Tongue (tissue), 2 donors: Measurements from ENCODE around the gene CELF5. TPM values are rescaled to one million over a fixed set of nuclear protein-coding genes. Genes with fewer than 3 reads are reported as not detected.
"Not testable (repeated sequence)": the region's sequence is repeated elsewhere in the genome, so short reads cannot be mapped to it uniquely, and the experiment has no call there.

Experiments
- DNase-seq: peaks from one replicate; pipeline ENCODE4 v3.0.0-alpha.2; 2015
- total RNA-seq: library from RNA; depleted of rRNA; stranded (reverse); fragments of >200 nt; gene quantifications from one replicate; pipeline ENCODE4 v1.2.3, GENCODE V29; 2014

CELF5 gene
- total RNA-seq, 1 donor from 2014 or later: 0.10 TPM

- DNase-seq: no peak
These were observed 49.9 kb downstream of the CELF5 start for GRCh38 chr19:3274245-3274941.

- no peak for DNase-seq
These were observed 50.6 kb downstream of the CELF5 start for GRCh38 chr19:3274942-3275582.

GRCh38 chr19:3275583-3276340 lies 51.3 kb downstream of the CELF5 start:
- no peak for DNase-seq

GRCh38 chr19:3276341-3276799 lies 51.9 kb downstream of the CELF5 start:
- DNase-seq: peak; percentile 59

- DNase-seq: no peak
These were observed 53.2 kb downstream of the CELF5 start for GRCh38 chr19:3277649-3278048.

GRCh38 chr19:3278294-3278693 lies 53.8 kb downstream of the CELF5 start:
- DNase-seq: no peak

GRCh38 chr19:3278749-3279148 lies 54.3 kb downstream of the CELF5 start:
- DNase-seq: no peak

- no peak for DNase-seq
These were observed 54.8 kb downstream of the CELF5 start for GRCh38 chr19:3279306-3279705.

GRCh38 chr19:3281026-3281425 lies 56.6 kb downstream of the CELF5 start:
- no peak for DNase-seq

GRCh38 chr19:3282155-3282554 lies 57.7 kb downstream of the CELF5 start:
- no peak for DNase-seq

- DNase-seq: no peak
These were observed 58.1 kb downstream of the CELF5 start for GRCh38 chr19:3282564-3282963.

- no peak for DNase-seq
These were observed 58.8 kb downstream of the CELF5 start for GRCh38 chr19:3283246-3283751.

- no peak for DNase-seq
These were observed 59.6 kb downstream of the CELF5 start for GRCh38 chr19:3283886-3284657.

GRCh38 chr19:3284759-3285646 lies 60.5 kb downstream of the CELF5 start:
- peak; percentile 53 for DNase-seq

- peak; percentile 36 for DNase-seq
These were observed 61.3 kb downstream of the CELF5 start for GRCh38 chr19:3285647-3286176.

- no peak for DNase-seq
These were observed 63.4 kb downstream of the CELF5 start for GRCh38 chr19:3287814-3288213.

GRCh38 chr19:3288437-3288836 lies 64.0 kb downstream of the CELF5 start:
- not testable (repeated sequence) for DNase-seq

- no peak for DNase-seq
These were observed 65.6 kb downstream of the CELF5 start for GRCh38 chr19:3289971-3290569.

GRCh38 chr19:3290858-3291257 lies 66.4 kb downstream of the CELF5 start:
- DNase-seq: not testable (repeated sequence)

GRCh38 chr19:3291644-3292043 lies 67.2 kb downstream of the CELF5 start:
- DNase-seq: no peak
